D721Med (cell line): Measurements from ENCODE around the gene SUGCT.
"Not testable (repeated sequence)": the region's sequence is repeated elsewhere in the genome, so short reads cannot be mapped to it uniquely, and the experiment has no call there.

ENCODE experiments used
- DNase-seq: peaks from one replicate; pipeline ENCODE4 v3.0.0; 2011; ENCODE audit warnings: low spot score; ENCODE audit not compliant: insufficient read length
- FAIRE-seq: peaks from 2 replicates; lab custom pipeline; 2011; peaks lifted over from hg19 to GRCh38; lab: Jason Lieb, UNC
- CTCF ChIP-seq: IDR thresholded peaks from 2 replicates; pipeline ENCODE4 v1.5.1; 2012; ENCODE audit warnings: mild to moderate bottlenecking, control low read depth; ENCODE audit not compliant: insufficient read depth; ENCODE audit errors: missing control alignments

SUGCT gene

GRCh38 chr7:40619647-40620046 lies 484.8 kb downstream of the SUGCT start:
- DNase-seq (no peak), FAIRE-seq (no peak)
- no peak for TF ChIP-seq CTCF

DNA sequence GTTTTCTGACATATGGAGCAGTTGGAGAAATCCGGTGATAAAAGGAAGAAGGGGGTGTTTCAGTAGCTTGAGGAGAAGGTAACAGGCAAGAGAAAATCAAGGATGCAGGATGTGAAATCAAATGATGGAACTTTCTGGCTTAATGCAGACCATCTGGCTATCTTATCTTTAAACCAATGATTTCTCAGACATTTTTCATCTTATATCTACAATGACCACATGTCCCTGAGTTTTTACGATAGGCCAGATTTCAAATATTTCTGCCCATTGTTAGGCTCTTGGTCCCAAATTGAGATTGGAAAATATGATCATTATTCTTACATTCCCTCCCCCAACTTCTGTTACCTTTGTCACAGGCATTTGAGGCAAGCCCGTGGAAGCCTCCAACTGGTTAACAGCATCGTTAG lies 486.8 kb downstream of the SUGCT start:
- DNase-seq (no peak), FAIRE-seq (no peak)
- no peak for TF ChIP-seq CTCF

DNA sequence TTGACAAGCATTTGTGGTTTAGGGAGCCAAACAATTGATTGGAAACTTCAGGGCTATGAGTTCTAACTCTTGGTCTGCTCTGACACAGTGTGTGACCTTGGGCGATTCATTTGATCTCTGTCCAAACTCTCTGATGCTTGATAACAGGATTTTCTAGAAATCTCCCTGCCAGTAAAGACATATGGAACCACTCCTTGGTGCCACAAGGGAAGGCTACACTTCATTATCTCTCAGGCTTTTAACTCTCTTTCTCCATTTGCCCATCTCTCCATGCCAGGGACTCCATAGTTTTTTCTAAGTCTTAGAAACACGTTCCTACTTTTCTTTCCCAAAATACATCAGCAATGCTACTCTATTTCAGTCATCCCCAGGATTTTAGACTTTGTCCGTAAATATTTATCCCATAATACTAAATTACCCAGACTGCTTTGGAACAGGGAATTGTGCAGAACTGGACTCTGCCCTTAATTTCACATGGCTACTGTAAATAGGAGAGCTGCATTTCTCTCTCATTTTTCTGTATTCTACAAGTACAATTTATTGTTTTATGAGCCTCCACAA lies 488.2 kb downstream of the SUGCT start:
- no peak for TF ChIP-seq CTCF
- DNase-seq (no peak), FAIRE-seq (no peak)

- TF ChIP-seq CTCF, result no peak
- FAIRE-seq (no peak), DNase-seq (no peak)
These were observed 489.1 kb downstream of the SUGCT start for GRCh38 chr7:40623863-40624262.

DNA sequence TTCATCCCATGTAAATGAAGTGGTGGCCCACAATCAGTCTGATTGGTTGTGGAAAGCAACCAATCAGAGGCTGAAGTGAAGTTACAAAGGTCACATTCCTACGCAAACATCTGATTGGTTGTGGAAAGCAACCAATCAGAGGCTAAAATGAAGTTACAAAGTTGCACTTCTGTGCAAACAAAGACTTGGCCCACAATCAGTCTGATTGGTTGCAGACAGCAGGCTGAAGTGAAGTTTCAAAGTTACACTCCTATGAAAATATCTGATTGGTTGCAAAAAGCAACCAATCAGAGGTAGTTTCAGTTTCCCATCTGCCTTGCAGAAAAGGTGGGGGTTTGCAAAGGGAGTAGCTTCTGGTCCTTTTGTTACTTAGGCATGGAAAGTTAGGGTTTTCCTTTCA lies 492.6 kb downstream of the SUGCT start:
- FAIRE-seq, DNase-seq: not testable (repeated sequence)

DNA sequence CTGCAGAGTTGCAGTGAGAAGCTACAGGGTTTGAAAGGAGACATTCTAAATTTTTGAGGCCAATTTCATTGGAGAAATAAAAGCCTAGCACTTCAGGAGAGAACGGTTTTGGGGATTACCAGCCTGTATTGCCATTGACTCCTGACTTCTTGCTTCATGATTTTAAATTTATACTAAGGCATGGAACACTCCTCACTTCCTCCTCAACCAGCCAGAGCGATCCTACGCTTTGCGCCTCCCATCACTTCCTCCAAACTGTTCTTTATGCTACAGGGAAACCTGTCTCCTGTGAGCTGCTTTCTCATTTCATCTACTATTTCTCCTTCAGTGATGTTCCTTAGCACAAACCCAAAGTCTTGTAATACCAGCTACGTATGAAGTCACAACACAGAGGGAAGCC lies 495.1 kb downstream of the SUGCT start:
- TF ChIP-seq CTCF, result no peak
- no peak for FAIRE-seq
- no peak for DNase-seq

DNA sequence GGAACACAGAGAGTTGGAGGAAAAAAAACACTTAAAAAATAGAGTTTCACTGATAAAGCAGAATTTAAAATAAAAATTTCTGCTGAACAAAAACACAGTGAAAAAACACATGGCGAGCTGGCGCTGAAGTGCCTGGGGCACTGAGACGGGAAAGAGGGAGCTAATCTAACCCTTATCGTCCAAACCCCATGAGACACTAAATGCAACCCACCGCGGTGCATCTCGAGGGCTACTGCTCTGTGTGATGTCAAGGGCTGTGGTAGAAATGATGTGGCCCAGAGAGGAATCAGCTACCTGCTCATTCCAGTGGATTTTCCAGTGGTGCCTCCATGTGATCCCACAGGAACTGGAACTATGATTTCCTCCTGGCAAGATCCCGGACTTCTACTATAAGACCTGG lies 499.3 kb downstream of the SUGCT start:
- FAIRE-seq, result no peak
- TF ChIP-seq CTCF, result no peak
- no peak for DNase-seq
